MM.1S (cell line): Measurements from ENCODE around the gene INSRR.
A peak's percentile ranks its signal among the peaks of the same experiment; 100 is the strongest.

Experiments
- DNase-seq: peaks from one replicate; pipeline ENCODE4 v3.0.0-alpha.2; 2015
- H2AFZ ChIP-seq: fragments of 300-600 bp; sonication (generic); 2 replicates; pipeline ENCODE4 v1.6.0; 2016; ENCODE audit warnings: antibody characterized with exemption, low read length
- H3F3A ChIP-seq: fragments of 300-600 bp; sonication (generic); 2 replicates; pipeline ENCODE4 v1.6.1; 2016; ENCODE audit warnings: mild to moderate bottlenecking, antibody characterized with exemption, low read length, moderate library complexity, mixed read lengths; ENCODE audit not compliant: insufficient read depth
- H3K27ac ChIP-seq: fragments of 300-600 bp; sonication (generic); 2 replicates; pipeline ENCODE4 v1.5.1; 2016; ENCODE audit warnings: mild to moderate bottlenecking, low read length
- H3K27me3 ChIP-seq: fragments of 300-600 bp; sonication (generic); replicated peaks from 2 replicates; pipeline ENCODE4 v1.6.0; 2016; ENCODE audit warnings: low read length; ENCODE audit not compliant: insufficient read depth
- H3K36me3 ChIP-seq: fragments of 300-600 bp; sonication (generic); replicated peaks from 2 replicates; pipeline ENCODE4 v1.6.1; 2016; ENCODE audit warnings: mild to moderate bottlenecking, low read length, mixed read lengths; ENCODE audit not compliant: insufficient read depth
- H3K4me1 ChIP-seq: fragments of 300-600 bp; sonication (generic); 2 replicates; pipeline ENCODE4 v1.6.1; 2016; ENCODE audit warnings: low read length, mixed read lengths
- H3K4me2 ChIP-seq: fragments of 300-600 bp; sonication (generic); 2 replicates; pipeline ENCODE4 v1.6.0; 2016; ENCODE audit warnings: low read depth, low read length
- H3K4me3 ChIP-seq: fragments of 300-600 bp; sonication (generic); 2 replicates; pipeline ENCODE4 v1.5.1; 2016; ENCODE audit warnings: low read length, mixed read lengths
- H3K79me2 ChIP-seq: fragments of 300-600 bp; sonication (generic); 2 replicates; pipeline ENCODE4 v1.6.1; 2016; ENCODE audit warnings: mixed run types, low read length, mixed read lengths
- H3K9ac ChIP-seq: fragments of 300-600 bp; sonication (generic); 2 replicates; pipeline ENCODE4 v1.6.1; 2016; ENCODE audit warnings: low read length, mixed read lengths
- H3K9me2 ChIP-seq: fragments of 300-600 bp; sonication (generic); replicated peaks from 2 replicates; pipeline ENCODE4 v1.6.1; 2016; ENCODE audit warnings: mild to moderate bottlenecking, low read length, mixed read lengths; ENCODE audit not compliant: insufficient read depth
- H3K9me3 ChIP-seq: fragments of 300-600 bp; sonication (generic); replicated peaks from 2 replicates; pipeline ENCODE4 v1.6.1; 2016; ENCODE audit warnings: mild to moderate bottlenecking, low read length, mixed read lengths; ENCODE audit not compliant: insufficient read depth
- H4K20me1 ChIP-seq: fragments of 300-600 bp; sonication (generic); 2 replicates; pipeline ENCODE4 v1.6.1; 2016; ENCODE audit warnings: mild to moderate bottlenecking, low read length, moderate library complexity, mixed read lengths; ENCODE audit not compliant: insufficient read depth
- EZH2 ChIP-seq: fragments of 300-600 bp; sonication (generic); optimal IDR thresholded peaks from 2 replicates; pipeline ENCODE3; 2017; ENCODE audit warnings: low read depth, mild to moderate bottlenecking, antibody characterized with exemption, low read length, mixed read lengths
- EZH2phosphoT487 ChIP-seq: fragments of 300-600 bp; sonication (generic); IDR thresholded peaks from 2 replicates; pipeline ENCODE4 v1.6.1; 2018; ENCODE audit warnings: antibody characterized with exemption, low read length
- TF ChIP-seq, protein P1 (sequence below): fragments of 300-600 bp; sonication (generic); IDR thresholded peaks from 2 replicates; pipeline ENCODE4 v1.5.1; 2016; ENCODE audit warnings: antibody characterized with exemption, low read length, mixed read lengths

INSRR gene

DNA sequence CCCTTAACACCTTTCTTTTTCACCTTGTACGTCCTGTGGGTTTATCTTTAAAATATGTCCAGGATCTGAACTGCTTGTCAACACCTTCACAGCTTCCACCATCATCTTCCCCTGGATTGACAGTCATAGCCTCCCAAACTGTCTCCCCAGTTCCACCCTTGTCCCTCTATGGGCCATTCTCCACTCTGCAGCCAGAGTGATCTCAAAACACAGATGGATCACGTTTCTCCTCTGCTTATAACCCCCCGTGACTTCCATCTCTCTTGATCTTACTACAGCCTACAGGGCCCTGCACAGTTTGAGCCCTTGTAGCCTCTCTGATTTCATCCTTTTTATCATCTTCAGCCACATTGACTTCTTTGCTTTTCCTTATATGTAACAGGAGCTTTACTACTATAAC lies 4.3 kb downstream of the INSRR start:
- H3F3A ChIP-seq, result no peaks in the 10 kb centered on the region
- no peaks in the 10 kb centered on the region for H4K20me1 ChIP-seq
- H3K4me2 ChIP-seq, result no peak overlapping the region
- no peak overlapping the region for H3K9ac ChIP-seq
- peaks cover 4% of the 10 kb centered on the region; the same call in 1 of the 2 replicates for H3K4me1 ChIP-seq
- no peak for DNase-seq
- H3K36me3 ChIP-seq, result no peaks in the 10 kb centered on the region
- no peaks in the 10 kb centered on the region for H3K9me3 ChIP-seq
- TF ChIP-seq, protein P1, sequence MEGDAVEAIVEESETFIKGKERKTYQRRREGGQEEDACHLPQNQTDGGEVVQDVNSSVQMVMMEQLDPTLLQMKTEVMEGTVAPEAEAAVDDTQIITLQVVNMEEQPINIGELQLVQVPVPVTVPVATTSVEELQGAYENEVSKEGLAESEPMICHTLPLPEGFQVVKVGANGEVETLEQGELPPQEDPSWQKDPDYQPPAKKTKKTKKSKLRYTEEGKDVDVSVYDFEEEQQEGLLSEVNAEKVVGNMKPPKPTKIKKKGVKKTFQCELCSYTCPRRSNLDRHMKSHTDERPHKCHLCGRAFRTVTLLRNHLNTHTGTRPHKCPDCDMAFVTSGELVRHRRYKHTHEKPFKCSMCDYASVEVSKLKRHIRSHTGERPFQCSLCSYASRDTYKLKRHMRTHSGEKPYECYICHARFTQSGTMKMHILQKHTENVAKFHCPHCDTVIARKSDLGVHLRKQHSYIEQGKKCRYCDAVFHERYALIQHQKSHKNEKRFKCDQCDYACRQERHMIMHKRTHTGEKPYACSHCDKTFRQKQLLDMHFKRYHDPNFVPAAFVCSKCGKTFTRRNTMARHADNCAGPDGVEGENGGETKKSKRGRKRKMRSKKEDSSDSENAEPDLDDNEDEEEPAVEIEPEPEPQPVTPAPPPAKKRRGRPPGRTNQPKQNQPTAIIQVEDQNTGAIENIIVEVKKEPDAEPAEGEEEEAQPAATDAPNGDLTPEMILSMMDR, result 0 out of 2 replicates have a peak, but pooled peaks have one; percentile 5
- TF ChIP-seq EZH2 (no peak), EZH2phosphoT487 (no peak)
- H2AFZ ChIP-seq, result no peak overlapping the region
- peaks cover 58% of the 10 kb centered on the region for H3K27me3 ChIP-seq
- H3K4me3 ChIP-seq, result no peak overlapping the region
- H3K9me2 ChIP-seq, result no peaks in the 10 kb centered on the region
- no peaks in the 10 kb centered on the region for H3K79me2 ChIP-seq
- H3K27ac ChIP-seq, result no peak overlapping the region

DNA sequence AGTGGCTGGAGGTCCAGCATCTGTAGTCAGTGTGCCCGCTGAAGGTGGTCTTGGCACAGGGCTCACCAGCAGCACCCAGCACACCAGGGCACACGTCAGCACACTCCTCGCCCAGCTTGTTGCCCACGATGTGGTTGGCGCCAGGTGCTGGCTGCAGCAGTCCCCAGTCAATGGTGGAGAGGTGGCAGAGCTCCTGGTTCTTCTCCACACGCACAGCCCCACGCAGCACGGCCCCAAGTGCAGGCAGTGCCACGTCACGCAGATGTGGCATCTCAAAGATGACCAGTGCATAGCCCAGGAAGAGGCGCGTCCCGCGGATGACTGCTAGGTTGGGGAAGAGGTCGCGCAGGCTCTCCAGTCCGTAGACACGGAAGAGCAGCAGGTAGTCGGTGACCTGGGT lies 5.2 kb downstream of the INSRR start:
- Histone ChIP-seq H3K9ac (no peak overlapping the region), H3K36me3 (no peaks in the 10 kb centered on the region), H3K4me1 (no peaks in the 10 kb centered on the region), H4K20me1 (no peaks in the 10 kb centered on the region), H3K4me3 (no peak overlapping the region), H3K9me3 (no peaks in the 10 kb centered on the region), H3K27ac (no peak overlapping the region), H3K4me2 (no peak overlapping the region), H3K79me2 (no peaks in the 10 kb centered on the region), H3F3A (no peaks in the 10 kb centered on the region), H3K9me2 (no peaks in the 10 kb centered on the region), H3K27me3 (peaks cover 49% of the 10 kb centered on the region), H2AFZ (no peak overlapping the region)
- no peak for TF ChIP-seq EZH2
- TF ChIP-seq EZH2phosphoT487, result no peak
- TF ChIP-seq, protein P1, result no peak
- no peak for DNase-seq

DNA sequence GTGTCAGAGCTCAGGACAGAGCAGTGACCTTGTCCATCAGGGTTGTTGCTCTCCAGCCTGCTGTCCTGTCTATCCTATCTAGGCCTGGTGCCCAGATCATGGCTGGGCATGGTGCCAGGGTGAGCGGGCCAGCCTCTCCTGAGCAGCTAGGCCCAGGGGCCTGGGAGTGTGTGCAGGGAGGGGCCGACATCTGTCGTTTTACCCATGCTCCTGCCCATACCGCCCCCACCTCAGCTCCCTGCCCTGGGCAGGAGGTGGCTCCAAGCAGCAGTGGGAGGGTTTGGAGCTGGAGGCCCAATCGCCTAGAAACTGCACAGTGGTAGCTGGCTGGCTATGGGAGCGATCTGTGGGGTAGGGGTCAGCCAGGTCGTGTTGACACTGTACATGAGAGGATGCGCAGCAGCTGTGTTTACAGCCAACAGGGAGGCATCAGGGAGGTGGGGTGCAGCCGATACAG lies 6.5 kb downstream of the INSRR start:
- Histone ChIP-seq H4K20me1 (no peaks in the 10 kb centered on the region), H3K9ac (no peak overlapping the region), H3F3A (no peaks in the 10 kb centered on the region), H3K79me2 (no peaks in the 10 kb centered on the region), H3K27ac (no peak overlapping the region), H3K9me2 (no peaks in the 10 kb centered on the region), H2AFZ (no peak overlapping the region), H3K4me3 (no peak overlapping the region), H3K4me2 (no peak overlapping the region), H3K27me3 (peaks cover 48% of the 10 kb centered on the region), H3K4me1 (no peaks in the 10 kb centered on the region), H3K9me3 (no peaks in the 10 kb centered on the region), H3K36me3 (no peaks in the 10 kb centered on the region)
- no peak for TF ChIP-seq EZH2
- no peak for DNase-seq

DNA sequence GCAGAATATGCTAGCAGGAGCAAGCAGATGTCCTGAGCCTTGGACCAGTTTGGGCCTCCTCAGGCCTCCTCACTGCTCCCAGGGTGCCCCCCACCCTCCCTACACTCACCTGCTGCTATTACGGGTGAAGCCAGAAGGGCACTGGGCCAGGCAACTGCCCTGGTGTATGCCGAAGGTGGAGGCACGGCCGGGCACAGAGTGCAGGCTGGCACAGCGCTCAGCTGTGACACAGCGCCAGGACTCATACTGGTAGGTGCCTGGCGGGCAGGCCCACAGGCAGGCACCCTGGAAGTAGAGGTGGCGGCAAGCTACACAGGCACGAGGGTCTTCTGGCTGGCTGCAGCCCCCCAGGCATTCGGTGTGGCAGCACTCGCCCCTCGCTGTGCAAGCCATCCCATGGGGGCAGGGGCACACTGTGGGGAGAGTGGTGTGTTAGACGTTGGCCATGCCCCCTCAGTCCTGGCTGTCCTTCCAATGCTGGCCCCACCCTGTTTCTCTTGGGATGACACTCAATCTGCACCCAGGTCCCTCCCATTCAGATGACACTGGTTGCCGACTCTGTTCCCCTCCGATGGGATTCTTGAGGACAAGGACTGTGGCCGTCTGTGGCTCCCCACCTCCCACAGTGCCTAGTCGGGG lies 7.0 kb downstream of the INSRR start:
- no peak for DNase-seq
- no peak overlapping the region for H3K4me2 ChIP-seq
- H3K9ac ChIP-seq, result no peak overlapping the region
- H3K4me1 ChIP-seq, result no peaks in the 10 kb centered on the region
- no peak overlapping the region for H3K27ac ChIP-seq
- H3K79me2 ChIP-seq, result no peaks in the 10 kb centered on the region
- H3K27me3 ChIP-seq, result peaks cover 51% of the 10 kb centered on the region
- TF ChIP-seq EZH2phosphoT487 (no peak), EZH2 (no peak)
- TF ChIP-seq, protein P1, result no peak
- no peak overlapping the region for H3K4me3 ChIP-seq
- no peaks in the 10 kb centered on the region for H3K36me3 ChIP-seq
- no peaks in the 10 kb centered on the region for H4K20me1 ChIP-seq
- H2AFZ ChIP-seq, result no peak overlapping the region
- no peaks in the 10 kb centered on the region for H3F3A ChIP-seq
- H3K9me2 ChIP-seq, result no peaks in the 10 kb centered on the region
- no peaks in the 10 kb centered on the region for H3K9me3 ChIP-seq
